ENCODE data around the gene SDK1.

DNA sequence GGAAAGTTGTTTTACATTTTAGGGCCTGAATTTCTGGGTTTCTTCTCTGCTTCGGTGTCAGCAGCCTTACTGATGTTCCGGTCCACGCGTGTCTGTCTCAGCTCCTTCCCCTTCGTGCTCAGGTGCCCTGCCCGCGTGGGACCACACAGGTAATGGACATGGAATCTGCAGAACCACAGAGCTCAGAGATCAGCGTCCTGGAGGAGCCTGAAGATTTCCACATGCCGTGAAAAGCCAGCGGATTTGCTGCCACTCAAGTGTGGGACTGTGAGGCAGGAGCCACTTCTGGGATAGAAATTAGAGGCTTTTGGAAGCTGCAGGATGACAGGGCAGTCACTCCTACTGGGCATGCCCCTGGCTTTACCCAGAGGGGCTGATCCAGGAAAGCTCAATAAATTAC, 714.9 kb downstream of the SDK1 start:
- TF ChIP-seq, protein P1, sequence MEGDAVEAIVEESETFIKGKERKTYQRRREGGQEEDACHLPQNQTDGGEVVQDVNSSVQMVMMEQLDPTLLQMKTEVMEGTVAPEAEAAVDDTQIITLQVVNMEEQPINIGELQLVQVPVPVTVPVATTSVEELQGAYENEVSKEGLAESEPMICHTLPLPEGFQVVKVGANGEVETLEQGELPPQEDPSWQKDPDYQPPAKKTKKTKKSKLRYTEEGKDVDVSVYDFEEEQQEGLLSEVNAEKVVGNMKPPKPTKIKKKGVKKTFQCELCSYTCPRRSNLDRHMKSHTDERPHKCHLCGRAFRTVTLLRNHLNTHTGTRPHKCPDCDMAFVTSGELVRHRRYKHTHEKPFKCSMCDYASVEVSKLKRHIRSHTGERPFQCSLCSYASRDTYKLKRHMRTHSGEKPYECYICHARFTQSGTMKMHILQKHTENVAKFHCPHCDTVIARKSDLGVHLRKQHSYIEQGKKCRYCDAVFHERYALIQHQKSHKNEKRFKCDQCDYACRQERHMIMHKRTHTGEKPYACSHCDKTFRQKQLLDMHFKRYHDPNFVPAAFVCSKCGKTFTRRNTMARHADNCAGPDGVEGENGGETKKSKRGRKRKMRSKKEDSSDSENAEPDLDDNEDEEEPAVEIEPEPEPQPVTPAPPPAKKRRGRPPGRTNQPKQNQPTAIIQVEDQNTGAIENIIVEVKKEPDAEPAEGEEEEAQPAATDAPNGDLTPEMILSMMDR (IDR thresholded peaks at IDR 0.05 in 4 of 5, conservative IDR thresholded peaks at IDR 0.05 in 1 of 5) = no peak
- no peak for TF ChIP-seq POLR2A (IDR thresholded peaks at IDR 0.05)
